ENCODE measurements around the gene DOP1B. TPM values are rescaled to one million over a fixed set of nuclear protein-coding genes. Genes with fewer than 3 reads are reported as not detected.

The DOP1B gene
- total RNA-seq, 1 experiment from 2014 or later: 31.0 TPM

DNA sequence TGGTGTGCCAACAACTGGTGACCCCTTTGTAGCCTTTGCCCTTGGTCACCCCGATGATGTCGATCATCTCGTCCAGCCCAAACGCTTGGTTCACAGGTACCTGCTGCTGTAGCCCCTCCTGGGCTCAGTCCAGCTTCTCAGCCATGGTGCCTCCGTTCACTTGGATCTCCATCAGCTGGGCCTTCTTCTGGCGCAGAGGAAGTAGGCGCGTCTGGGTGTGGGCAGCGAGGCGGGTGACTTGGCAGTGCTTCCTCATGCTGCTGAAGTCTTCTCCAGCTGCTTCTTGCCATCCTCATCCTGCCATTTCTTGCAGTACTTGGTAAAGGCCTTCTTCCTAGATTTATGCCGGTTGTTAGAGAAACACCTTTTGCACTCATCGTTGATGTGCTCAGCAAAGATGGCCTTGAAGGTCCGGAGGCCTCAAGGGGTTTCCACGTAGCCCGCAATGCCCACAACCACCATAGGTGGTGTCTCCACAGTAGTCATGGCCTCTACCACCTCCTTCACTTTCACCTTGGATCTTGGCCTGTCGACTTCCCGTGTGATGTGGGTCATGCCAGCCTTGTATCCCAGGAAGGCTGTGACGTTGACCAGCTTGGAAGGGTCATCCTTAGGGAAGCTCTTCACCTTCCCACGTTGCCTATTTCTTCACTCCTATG, 13.0 kb downstream of the DOP1B start:
- CTCF ChIA-PET: interaction anchor here (0.7 kb wide), 1 partner anchor 164 kb away, joined by 4 read pairs; no protein-coding TSS in a partner anchor
- TF ChIP-seq SIN3A (IDR thresholded peaks at IDR 0.05; ENCODE audit: borderline replicate concordance, insufficient read depth, low read depth, low read length) (no peak), TCF7L2 (IDR thresholded peaks at IDR 0.05; ENCODE audit: low read depth, low read length) (no peak), POLR2AphosphoS5 (IDR thresholded peaks at IDR 0.05; ENCODE audit: low read depth, low read length) (no peak)
- TF ChIP-seq, protein P1, sequence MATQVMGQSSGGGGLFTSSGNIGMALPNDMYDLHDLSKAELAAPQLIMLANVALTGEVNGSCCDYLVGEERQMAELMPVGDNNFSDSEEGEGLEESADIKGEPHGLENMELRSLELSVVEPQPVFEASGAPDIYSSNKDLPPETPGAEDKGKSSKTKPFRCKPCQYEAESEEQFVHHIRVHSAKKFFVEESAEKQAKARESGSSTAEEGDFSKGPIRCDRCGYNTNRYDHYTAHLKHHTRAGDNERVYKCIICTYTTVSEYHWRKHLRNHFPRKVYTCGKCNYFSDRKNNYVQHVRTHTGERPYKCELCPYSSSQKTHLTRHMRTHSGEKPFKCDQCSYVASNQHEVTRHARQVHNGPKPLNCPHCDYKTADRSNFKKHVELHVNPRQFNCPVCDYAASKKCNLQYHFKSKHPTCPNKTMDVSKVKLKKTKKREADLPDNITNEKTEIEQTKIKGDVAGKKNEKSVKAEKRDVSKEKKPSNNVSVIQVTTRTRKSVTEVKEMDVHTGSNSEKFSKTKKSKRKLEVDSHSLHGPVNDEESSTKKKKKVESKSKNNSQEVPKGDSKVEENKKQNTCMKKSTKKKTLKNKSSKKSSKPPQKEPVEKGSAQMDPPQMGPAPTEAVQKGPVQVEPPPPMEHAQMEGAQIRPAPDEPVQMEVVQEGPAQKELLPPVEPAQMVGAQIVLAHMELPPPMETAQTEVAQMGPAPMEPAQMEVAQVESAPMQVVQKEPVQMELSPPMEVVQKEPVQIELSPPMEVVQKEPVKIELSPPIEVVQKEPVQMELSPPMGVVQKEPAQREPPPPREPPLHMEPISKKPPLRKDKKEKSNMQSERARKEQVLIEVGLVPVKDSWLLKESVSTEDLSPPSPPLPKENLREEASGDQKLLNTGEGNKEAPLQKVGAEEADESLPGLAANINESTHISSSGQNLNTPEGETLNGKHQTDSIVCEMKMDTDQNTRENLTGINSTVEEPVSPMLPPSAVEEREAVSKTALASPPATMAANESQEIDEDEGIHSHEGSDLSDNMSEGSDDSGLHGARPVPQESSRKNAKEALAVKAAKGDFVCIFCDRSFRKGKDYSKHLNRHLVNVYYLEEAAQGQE (IDR thresholded peaks at IDR 0.05; ENCODE audit: insufficient read depth in 1 of 2, low read depth in 2 of 2, low read length in 1 of 2): no peak
- TF ChIP-seq, protein P2, sequence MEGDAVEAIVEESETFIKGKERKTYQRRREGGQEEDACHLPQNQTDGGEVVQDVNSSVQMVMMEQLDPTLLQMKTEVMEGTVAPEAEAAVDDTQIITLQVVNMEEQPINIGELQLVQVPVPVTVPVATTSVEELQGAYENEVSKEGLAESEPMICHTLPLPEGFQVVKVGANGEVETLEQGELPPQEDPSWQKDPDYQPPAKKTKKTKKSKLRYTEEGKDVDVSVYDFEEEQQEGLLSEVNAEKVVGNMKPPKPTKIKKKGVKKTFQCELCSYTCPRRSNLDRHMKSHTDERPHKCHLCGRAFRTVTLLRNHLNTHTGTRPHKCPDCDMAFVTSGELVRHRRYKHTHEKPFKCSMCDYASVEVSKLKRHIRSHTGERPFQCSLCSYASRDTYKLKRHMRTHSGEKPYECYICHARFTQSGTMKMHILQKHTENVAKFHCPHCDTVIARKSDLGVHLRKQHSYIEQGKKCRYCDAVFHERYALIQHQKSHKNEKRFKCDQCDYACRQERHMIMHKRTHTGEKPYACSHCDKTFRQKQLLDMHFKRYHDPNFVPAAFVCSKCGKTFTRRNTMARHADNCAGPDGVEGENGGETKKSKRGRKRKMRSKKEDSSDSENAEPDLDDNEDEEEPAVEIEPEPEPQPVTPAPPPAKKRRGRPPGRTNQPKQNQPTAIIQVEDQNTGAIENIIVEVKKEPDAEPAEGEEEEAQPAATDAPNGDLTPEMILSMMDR (IDR thresholded peaks at IDR 0.05): no peak
- no TSS peak for BruUV-seq (replicated peaks)
- no peak overlapping the region for H3K4me3 ChIP-seq (ENCODE audit: low read depth in 2 of 2, low read length in 2 of 2)
- H3K36me3 ChIP-seq (ENCODE audit: control insufficient read depth, insufficient read depth, low read length): no peaks in the 10 kb centered on the region
- H3K27me3 ChIP-seq (ENCODE audit: control insufficient read depth, insufficient read depth, low read length): no peaks in the 10 kb centered on the region
- intact Hi-C loops (cut with micrococcal nuclease; ENCODE audit: unreplicated experiment): no loop called here
- H3K9me3 ChIP-seq (ENCODE audit: control insufficient read depth, insufficient read depth, low read depth, low read length): no peaks in the 10 kb centered on the region
- no peak for DNase-seq (ENCODE audit: low read depth, low spot score)
- in situ Hi-C loops (cut with HindIII; ENCODE audit: low pct_unique_long_range_greater_than_20kb, low sequenced_read_pairs): no loop called here
- H3K4me1 ChIP-seq (ENCODE audit: control insufficient read depth, insufficient read depth, low read length): no peaks in the 10 kb centered on the region
- no peak overlapping the region for H3K27ac ChIP-seq (ENCODE audit: low read length)
- POLR2A ChIA-PET: no interaction called here
- ATAC-seq: no peak

DNA sequence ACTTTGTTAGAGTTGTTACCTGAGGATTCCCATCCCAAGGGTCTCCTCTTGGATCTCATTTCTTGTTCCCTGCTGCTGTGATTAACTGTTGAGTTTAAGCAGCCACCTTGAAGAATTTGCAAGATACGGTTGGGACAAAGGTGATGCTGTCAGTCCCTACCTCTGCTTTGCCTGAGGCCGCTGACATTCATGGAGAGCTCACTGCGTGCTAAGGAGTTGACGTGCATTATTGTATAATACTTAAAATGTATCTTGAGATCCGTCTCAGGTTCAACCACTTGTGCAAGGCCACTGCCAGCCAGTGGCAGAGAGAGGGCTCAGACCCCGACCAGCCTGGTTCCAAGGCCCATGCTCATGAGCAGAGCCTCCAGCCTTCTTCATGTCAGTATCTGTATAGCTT, 14.2 kb downstream of the DOP1B start:
- Histone ChIP-seq H3K4me3 (ENCODE audit: low read depth in 2 of 2, low read length in 2 of 2) (no peak overlapping the region), H3K4me1 (ENCODE audit: control insufficient read depth, insufficient read depth, low read length) (no peaks in the 10 kb centered on the region), H3K9me3 (ENCODE audit: control insufficient read depth, insufficient read depth, low read depth, low read length) (no peaks in the 10 kb centered on the region), H3K27me3 (ENCODE audit: control insufficient read depth, insufficient read depth, low read length) (no peaks in the 10 kb centered on the region), H3K27ac (ENCODE audit: low read length) (no peak overlapping the region), H3K36me3 (ENCODE audit: control insufficient read depth, insufficient read depth, low read length) (no peaks in the 10 kb centered on the region)
- TF ChIP-seq, protein P1 (IDR thresholded peaks at IDR 0.05; ENCODE audit: insufficient read depth in 1 of 2, low read depth in 2 of 2, low read length in 1 of 2): no peak
- TF ChIP-seq, protein P2 (IDR thresholded peaks at IDR 0.05): no peak
- TF ChIP-seq POLR2AphosphoS5 (IDR thresholded peaks at IDR 0.05; ENCODE audit: low read depth, low read length) (no peak), TCF7L2 (IDR thresholded peaks at IDR 0.05; ENCODE audit: low read depth, low read length) (no peak), SIN3A (IDR thresholded peaks at IDR 0.05; ENCODE audit: borderline replicate concordance, insufficient read depth, low read depth, low read length) (no peak)
- no TSS peak for BruUV-seq (replicated peaks)
- POLR2A ChIA-PET: no interaction called here
- in situ Hi-C loops (cut with HindIII; ENCODE audit: low pct_unique_long_range_greater_than_20kb, low sequenced_read_pairs): no loop called here
- ATAC-seq (no peak), DNase-seq (ENCODE audit: low read depth, low spot score) (no peak)
- intact Hi-C loops (cut with micrococcal nuclease; ENCODE audit: unreplicated experiment): no loop called here
- CTCF ChIA-PET: no interaction called here
